Muscle of back (tissue), 11 donors: Measurements from ENCODE around the gene P2RX4. TPM values are rescaled to one million over a fixed set of nuclear protein-coding genes. Genes with fewer than 3 reads are reported as not detected.
"Not testable (repeated sequence)": the region's sequence is repeated elsewhere in the genome, so short reads cannot be mapped to it uniquely, and the experiment has no call there.

Experiments
- DNase-seq, 3 donors: peaks; one replicate each; pipeline versions ENCODE4 v3.0.0 to v3.0.0-alpha.2; 2013
- polyA plus RNA-seq, 10 donors: library from polyadenylated mRNA; unstranded; fragments of 120-200 nt; gene quantifications; one replicate each; pipeline ENCODE4 v1.2.1, GENCODE V29; 2013; ENCODE audit not compliant: insufficient read length in 10 of 10

P2RX4 gene
- polyA plus RNA-seq, 10 donors: 8.6 to 14.4 (median 11.4) TPM

DNA sequence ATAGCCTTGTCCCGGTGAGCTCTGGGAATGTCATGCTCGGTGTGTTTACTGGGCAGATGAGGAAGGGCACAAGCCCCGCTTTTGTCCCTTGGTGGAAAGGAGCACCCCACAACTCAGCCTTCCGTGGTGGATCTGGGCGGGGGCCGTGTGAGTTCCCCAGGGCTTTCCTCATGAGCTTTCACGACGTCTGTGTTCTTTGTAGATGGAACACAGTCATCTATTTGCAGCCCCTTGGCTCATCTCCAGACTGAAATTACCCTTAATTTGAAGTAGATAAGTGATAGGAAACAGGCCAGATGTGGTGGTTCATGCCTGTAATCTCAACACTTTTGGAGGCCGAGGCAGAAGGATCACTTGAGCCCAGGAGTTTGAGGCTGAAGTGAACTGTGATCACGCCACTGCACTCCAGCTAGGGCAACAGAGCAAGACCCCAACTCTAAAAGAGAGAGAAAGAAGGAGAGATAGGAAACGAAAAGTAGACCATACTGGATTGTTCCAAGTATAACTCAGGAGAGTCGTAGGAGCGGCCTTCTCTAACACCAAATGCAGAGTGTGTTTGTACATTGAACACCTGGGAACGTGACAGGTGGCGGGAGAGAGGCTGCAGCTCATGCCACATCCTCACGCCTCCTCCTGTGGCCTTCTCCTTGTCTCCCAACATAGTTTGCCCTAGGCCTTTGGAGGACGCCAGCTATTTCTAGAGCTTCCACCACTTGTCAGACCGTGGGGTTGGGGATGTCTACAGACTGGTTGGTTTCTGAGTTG lies 8.8 kb downstream of the P2RX4 start:
- no peak for DNase-seq

DNA sequence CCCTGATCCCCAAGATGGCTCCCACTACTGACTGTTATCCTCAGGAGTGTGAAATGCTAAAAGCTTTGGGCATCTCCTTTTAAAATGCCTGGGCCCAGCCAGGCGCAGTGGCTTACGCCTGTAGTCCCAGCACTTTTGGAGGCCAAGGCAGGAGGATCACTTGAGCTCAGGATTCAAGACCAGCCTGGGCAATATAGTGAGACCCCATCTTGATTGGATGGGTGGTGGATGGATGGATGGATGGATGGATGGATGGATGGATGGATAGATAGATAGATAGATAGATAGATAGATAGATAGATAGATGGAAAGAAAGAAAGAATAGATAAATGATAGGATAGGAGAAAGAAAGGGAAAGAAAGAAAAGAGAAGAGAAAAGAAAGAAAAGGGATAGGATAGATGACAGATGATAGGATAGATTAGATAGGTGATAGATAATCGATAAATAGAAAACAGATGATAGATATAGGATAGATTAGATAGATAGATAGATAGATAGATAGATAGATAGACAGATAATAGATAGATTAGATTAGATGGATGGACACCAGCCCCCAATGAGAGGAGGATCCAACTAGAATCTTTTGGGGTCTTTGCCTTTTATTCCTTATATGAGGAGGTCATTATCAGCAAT lies 9.5 kb downstream of the P2RX4 start:
- no peak for DNase-seq

DNA sequence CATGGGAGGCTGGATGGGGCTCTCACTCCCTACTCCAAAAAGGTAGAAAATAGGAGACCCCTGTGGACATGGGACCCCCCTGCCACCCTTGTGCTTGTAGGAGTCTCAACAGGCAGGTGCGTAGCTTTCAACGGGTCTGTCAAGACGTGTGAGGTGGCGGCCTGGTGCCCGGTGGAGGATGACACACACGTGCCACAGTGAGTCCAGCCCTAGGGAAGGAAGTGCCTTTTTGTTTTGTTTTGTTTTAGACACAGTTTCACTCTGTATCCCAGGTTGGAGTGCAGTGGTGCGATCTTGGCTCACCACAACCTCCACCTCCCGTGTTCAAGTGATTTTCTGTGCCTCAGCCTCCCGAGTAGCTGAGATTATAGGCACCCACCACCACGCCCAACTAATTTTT lies 12.9 kb downstream of the P2RX4 start:
- no peak for DNase-seq

DNA sequence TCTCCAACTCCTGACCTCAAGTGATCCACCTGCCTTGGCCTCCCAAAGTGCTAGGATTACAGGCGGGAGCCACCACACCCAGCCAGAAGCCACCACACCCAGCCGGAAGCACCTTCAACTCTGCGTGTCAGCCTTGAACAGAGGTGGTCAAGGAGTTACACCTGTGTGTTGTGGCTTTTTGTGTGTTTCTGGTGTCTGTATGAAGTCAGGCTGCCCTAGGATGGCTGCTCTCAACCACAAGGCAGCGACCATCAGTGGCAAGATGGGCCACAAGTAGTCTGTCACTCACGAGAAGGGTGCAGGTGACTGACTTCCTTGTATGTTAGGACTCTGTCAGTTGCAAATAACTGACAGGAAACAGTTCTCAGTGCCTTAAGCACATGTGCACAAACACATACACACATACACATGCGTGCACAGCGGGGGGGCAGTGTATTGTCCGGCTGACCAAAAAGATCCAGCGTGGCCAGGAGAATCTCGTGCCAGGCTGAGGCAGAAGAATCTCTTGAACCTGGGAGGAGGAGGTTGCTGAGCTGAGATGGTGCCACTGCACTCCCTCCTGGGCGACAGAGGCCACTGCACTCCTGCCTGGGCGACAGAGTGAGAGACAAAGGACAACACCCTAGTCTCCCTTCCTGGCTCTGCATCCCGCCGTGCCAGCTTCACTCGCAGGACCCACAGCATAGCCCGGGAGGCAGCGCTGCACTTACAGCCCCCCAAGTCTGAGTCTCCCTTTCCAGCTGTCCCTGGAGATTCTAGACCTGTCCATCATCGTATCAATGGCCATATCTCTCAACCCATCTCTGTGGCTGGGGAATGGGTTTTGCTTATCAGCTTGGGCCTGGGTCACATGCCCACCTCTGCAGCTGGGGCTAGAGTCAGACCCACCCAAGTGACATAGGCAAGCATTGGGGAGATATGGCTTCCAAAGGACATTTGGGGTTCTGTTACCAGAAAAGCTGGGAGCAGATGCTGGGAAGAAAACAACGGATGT lies 13.7 kb downstream of the P2RX4 start:
- DNase-seq: no peak

DNA sequence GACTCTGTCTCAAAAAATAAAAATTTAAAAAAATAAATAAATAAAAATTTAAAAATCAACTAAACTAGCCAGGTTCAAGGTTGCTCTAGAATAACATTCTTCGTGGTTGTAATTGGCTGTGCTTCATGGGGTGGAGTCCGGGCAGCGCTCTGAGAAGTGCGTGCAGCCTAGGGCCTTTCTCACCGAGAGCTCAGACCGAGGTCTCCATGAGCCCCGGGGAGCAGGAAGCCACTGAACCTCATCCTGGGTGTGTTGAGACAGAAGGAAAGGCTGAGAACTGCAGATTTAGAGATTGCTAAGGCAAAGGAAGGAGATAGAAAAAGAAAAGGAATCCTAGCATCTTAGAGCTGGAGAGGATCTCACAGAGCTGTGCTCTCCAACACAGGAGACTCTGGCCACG lies 14.7 kb downstream of the P2RX4 start:
- no peak for DNase-seq

DNA sequence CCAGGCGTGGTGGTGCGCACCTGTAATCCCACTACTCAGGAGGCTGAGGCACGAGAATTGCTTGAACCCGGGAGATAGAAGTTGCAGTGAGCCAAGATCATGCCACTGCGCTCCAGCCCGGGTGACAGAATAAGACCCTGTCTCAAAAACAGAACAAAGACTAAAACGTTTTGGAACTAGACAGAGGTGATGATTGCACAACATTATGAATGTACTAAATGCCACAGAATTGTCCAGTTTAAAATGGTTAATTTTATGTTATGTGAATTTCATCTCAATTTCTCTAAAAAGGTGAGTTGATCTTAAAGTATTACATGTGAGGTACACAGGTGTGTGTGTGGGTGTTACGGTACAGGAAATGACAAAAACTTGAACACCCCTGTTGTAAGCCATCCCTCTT lies 16.5 kb downstream of the P2RX4 start:
- no peak for DNase-seq

DNA sequence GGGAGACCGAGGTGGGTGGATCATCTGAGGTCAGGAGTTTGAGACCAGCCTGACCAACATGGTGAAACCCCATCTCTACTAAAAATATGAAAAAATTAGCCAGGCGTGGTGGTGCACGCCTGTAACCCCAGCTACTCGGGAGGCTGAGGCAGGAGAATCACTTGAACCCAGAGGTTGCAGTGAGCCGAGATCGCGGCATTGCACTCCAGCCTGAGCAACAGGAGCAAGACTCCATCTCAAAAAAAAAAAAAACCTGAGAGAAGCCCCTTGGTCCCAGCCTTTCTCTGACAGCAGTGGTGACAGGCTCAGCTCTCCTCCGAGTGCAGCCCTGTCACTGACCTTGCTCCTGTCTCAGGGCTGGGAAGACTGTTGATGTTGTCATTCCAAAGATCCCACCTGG lies 16.9 kb downstream of the P2RX4 start:
- DNase-seq: not testable (repeated sequence)

DNA sequence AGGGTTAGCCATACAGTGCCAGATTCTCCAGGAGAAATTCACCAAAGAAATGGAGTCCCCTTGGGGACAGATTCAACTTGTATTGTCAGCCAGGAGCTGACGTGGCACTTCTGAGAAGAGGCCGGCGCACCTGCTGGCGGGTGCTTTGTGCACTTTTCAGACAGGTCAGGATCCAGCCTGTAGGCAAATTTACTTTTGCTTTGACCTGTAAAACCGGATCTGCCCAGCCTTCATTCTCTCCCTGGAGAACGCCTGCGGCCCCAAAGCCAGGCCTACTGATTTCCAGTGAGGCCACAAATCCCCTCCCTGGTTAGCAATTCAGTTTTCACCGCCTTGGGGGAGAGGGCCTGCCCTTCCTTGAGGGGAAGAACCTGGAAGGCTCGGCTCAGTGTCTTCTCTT lies 17.4 kb downstream of the P2RX4 start:
- DNase-seq: no peak

DNA sequence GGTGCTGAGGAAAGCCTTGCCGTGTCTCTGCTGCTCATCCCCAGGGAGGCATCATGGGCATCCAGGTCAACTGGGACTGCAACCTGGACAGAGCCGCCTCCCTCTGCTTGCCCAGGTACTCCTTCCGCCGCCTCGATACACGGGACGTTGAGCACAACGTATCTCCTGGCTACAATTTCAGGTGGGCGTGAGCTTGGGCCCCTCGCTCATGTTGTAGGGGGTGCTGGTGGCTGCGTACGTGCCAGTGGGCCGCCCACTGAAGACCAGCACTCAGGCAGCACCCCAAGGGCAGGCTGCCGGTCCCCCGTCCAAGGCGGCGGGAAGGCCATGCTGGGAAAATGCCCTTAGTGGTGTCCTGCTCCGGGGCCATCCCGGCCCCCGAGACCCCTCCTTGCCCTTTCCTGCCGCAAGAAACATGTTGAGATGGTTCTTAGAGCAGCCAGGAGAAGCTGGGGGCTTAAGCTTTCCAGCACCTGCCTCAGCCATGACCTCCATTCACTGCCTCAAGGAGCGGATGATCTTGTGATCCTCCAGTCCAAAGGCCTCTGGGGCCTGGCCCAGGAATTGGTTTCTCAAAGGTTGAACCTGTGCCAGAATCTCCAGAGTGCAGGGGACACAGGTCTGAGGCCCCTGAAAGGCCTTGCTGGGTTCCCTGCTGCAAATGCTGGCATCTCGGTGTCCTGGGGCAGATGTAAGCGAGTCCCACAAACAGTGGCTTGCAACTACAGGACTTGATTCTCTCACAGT lies 19.2 kb downstream of the P2RX4 start:
- no peak for DNase-seq

DNA sequence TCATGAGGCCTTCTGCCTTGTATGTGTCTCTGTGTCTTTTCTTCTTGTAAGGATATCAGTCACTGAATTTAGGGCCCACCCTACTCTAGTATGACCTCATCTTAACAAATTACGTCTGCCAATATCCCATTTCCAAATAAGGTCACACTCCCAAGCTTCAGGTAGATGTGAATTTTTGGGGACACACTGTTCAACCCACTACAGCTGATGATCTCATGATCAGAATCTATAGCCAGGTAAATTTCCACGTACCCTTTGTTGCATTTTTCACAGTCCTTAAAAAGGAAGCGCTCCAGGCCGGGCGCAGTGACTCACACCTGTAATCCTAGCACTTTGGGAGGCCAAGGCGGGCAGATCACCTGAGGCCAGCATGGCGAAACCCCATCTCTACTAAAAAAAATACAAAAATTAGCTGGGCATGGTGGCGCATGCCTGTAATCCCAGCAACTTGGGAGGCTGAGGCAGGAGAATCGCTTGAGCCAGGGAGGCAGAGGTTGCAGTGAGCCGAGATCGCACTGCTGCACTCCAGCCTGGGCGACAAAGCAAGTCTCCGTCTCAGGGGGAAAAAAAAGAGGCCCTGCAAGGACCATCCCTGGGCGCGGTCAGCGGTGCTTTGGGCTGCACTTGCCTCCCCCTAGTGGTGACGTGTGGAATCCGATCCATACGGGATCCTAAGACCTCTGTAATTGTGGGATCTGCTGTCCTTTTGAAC lies 20.1 kb downstream of the P2RX4 start:
- DNase-seq: peak; percentile 35 to 71 (median 59)

DNA sequence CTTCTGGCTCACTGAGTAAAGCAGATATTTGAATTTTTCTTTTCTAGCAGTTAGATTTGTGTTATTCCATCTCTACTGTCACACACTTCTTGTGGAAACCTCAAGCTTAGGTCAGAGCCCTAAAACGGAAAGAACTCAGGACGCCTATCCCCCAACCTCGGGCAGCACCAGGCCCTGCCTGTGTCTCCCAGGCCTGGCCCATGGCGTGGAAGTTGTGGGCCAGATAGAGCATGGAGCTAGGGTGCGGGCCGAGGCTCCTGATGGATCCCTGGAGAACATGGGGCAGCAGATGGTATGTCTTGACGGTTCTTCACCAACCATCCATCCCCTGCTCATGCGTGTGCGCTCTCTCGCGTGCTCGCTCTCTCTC lies 20.6 kb downstream of the P2RX4 start:
- DNase-seq: no peak

DNA sequence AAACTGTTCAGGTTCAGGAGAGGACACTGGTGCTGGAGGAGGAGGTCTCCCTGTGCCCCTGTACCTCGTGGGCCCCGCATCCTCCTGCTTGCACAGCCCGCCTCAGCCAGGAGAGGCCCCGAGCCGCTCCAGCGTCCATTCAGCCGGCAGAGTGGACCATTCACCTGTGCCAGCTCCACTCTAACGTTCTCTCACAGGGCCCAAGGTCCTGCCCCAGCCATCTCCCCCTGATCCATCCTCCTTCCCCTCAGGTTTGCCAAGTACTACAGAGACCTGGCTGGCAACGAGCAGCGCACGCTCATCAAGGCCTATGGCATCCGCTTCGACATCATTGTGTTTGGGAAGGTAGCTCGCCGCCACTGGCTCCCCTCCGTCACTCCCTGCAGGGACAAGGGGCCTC lies 22.2 kb downstream of the P2RX4 start:
- DNase-seq: no peak

DNA sequence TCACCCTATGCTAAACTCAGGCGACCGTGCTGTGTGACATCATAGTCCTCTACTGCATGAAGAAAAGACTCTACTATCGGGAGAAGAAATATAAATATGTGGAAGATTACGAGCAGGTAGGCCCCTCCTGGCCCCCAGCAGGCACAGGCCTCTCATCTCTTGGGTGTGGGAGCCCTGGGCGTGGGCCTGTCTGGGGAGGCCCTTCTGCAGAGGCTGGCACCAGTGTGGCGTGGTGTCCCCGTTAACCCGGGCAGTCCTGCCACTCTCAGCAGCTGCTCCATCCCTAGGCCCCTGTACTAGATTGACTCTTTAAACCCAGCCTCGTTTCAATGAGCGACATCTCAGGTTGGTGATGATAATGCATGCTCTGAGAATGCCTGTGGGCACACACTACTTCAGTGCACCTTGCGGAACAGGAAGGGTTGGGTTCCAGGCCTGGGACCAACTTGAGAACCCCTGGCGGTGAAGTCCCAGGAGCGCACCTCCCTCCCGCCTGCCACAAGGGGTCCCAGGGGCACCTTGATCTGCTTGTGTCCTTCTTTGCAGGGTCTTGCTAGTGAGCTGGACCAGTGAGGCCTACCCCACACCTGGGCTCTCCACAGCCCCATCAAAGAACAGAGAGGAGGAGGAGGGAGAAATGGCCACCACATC lies 23.2 kb downstream of the P2RX4 start:
- no peak for DNase-seq

DNA sequence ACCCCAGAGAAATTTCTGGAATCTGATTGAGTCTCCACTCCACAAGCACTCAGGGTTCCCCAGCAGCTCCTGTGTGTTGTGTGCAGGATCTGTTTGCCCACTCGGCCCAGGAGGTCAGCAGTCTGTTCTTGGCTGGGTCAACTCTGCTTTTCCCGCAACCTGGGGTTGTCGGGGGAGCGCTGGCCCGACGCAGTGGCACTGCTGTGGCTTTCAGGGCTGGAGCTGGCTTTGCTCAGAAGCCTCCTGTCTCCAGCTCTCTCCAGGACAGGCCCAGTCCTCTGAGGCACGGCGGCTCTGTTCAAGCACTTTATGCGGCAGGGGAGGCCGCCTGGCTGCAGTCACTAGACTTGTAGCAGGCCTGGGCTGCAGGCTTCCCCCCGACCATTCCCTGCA lies 23.7 kb downstream of the P2RX4 start:
- no peak for DNase-seq

DNA sequence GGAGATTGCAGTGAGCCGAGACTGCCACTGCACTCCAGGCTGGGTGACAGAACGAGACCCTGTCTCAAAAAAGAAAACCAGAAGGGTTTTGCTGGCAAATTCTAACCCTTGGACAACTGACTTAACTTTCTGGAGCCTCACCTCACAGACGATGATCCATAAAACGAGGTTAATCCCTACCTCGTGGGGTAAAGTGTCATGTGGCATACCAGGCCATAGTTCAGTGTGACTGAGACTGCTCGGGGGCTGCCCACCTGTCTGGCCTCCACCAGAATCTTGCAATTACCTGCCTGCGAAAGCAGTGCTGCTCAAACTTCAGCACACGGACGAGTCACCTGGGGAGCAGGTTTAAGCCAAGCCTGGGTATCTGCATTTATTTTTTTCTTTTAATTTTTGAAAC lies 26.8 kb downstream of the P2RX4 start:
- DNase-seq: no peak

DNA sequence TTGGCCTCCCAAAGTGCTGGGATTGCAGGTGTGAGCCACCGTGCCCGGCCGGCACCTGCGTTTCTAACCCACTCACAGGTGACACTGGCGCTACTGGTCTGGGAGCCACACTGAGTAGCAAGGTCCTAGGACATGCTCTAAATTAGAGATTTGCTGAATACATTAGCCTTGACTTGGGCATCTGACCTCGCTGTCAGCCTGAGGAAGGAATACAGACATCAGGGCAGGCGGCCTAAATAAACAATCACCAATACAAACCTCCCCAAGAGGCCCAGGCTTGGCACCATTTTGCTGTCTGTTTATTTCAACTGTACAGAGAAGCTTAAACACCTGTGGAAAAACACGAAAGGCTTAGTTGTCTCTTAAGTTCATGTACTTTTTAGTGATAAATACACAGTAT lies 27.5 kb downstream of the P2RX4 start:
- no peak for DNase-seq

DNA sequence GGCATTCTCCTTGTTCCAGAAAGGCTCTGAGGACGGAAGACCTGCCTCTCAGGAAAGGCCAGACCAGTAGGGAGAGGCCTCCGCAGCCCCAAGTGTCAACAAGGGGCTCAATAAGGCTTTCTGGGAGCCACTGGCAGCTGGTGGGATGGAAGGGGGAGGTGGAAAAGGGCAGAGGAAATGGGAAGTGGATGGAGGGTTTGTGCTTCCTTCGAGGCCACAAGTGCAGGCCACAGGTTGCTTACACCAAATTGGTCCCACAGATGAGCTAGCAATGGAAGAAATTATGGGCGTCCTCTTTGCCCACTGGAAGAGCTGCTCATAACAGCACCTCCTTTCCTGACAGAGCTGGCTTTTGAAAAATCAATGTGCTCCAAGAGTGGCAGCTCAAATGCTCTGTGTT lies 28.2 kb downstream of the P2RX4 start:
- no peak for DNase-seq

DNA sequence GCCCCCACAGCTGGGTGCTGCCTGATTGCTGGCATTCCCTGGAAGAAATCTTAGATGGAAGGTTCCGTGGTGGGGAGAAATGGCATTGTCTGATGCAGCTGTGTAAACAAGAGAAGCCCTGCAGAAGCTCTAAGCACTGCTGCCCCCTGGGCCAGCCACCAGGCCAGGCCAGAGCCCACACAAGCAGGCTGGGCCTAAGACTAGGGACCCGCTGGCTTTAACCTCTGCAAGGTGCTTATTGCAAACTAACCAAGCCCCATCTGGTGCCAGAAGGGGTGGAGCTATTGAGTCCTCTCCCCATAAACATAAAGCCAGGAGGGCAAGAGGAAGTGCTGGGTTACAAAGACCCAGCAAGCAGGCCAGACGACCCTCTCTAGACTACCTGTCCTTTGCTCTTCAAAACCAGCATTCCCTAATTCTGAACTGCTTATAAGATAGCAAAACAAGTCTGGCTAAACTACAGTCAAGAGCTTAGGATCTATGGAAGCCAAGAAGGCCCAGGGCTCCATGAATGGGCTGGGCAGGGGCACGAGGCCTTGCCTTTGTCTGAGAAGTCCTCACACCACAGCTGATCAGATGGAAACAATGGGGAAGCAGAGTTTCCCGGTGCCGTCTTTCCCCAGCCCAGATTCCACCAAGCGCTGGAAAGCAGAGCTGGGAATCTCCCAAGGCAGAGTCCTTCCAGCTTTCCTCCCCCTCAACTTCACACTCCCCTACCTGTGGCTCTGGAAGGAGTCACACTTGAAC lies 28.8 kb downstream of the P2RX4 start:
- no peak for DNase-seq

DNA sequence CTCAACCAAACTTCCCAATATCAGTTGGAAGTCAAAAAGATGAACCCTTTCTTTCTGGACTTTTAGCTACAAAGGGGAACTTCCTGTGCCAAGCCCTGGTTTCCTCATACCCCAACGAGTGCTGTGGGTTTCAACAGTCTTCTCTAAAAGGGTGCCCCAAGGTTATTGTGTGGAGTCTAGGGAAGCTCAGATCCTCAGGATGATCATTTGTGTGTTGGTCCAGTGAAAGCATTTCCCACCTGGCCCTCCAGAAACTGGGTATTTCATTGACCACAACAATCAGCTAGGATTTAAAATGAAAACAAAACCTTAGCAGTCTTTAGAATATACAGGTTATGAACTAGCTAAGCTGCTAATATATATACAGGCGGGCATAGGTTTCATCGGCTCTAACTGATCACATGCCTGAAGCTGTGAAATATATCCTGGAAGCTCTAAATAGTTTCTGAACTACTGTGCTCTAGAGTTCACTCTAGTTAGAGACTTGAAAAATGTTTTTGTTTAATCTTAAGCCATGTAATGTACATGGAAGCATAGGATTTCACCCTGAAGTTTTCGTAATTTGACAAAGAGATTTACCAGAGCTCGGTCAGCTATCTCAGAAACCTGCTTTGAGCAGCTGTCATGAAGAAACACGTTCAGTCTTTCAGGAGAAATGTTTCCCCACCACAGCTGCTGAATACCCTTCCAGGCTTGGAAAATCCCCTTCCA lies 29.6 kb downstream of the P2RX4 start:
- DNase-seq: no peak
